Ecto neural progenitor cell (in vitro differentiated cells): Measurements from ENCODE around the gene PHLPP1.

Experiments used
- DNase-seq: peaks from one replicate; pipeline ENCODE4 v3.0.0-alpha.2; 2018; ENCODE audit warnings: low spot score

PHLPP1 gene

GRCh38 chr18:62942578-62942977 is 227.2 kb downstream of the PHLPP1 start:
- DNase-seq, result no peak

DNA sequence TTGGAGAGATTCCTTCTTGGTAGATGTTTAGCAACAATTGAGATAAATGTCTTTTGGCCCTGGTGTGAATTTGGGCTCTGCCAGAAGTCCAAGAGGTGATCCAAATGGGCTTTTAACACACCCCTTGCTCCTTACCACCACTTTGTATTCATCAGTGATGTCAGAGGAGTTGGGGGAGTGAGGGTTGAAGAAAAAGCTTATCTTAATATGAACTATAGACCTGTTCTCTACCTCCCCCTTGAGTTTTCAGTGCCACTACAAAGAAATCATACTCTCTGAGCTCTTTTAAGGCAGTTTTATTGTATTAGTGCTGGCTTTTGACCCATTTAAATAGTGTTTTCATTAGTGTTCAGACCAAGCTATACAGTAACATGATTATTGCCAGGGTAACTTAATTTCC is 229.1 kb downstream of the PHLPP1 start:
- no peak for DNase-seq

GRCh38 chr18:62948788-62949187 is 233.4 kb downstream of the PHLPP1 start:
- no peak for DNase-seq

- no peak for DNase-seq
Observed at GRCh38 chr18:62950246-62950645, 234.9 kb downstream of the PHLPP1 start.

DNA sequence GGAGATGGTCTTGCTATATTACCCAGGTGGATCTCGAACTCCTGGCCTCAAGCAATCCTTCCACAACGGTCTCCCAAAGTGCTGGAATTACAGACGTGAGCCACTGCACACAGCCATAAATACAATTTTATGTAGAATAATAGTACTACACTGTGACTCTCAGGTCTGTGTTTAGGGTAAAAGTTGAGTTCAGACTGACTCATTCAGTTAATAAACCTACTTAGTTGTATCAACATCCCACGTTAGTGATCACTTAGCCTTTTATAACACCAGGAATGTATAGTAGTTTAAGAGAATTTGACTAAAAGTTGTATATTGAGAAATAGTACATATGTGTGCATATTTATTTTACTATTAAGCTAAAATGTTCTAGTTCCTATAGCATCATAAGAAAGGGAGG is 237.5 kb downstream of the PHLPP1 start:
- no peak for DNase-seq

- no peak for DNase-seq
Observed at GRCh38 chr18:62953663-62954062, 238.3 kb downstream of the PHLPP1 start.

GRCh38 chr18:62954366-62954765 is 239.0 kb downstream of the PHLPP1 start:
- no peak for DNase-seq

DNA sequence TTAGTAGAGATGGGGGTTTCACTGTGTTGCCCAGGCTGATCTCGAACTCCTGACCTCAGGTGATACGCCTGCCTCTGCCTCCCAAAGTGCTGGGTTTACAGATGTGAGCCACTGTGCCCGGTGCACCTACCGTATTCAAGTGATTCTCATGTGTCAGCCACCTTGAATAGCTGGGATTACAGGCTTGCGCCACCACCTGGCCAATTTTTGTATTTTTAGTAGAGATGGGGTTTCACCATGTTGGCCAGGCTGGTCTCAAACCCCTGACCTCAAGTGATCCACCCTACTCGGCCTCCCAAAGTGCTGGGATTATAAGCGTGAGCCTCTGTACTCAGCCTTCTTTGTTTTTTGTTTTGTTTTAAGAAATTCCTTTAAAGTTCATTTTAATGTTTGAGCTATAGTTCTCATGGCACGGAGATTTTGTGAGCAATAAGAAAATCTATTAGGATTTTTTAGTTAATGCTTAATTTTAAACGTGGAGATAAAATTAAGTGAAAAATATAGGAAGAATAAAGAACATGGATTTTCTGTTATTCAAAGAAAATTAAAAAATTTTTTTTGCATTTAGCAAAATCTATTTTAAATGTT is 242.6 kb downstream of the PHLPP1 start:
- peak; percentile 55 for DNase-seq

DNA sequence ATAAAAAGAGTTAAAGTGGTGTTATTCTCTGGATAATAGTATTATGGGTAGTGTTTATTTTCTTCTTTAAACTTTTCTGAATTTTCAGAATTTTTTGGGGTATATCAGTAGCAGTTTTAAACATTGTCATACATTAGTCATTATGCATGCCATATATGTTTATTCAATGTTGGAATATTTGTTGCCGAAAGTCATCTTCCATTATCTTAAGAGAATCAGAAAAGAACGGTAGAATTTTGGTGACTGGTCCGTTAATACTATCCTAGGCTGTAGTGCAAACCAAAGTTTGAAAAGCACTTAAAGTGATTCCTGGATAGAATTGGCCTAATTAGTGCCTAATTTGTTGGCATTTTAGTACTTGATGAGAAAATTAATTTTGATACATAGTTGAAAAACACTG is 244.1 kb downstream of the PHLPP1 start:
- DNase-seq, result no peak

- DNase-seq, result no peak
Observed at GRCh38 chr18:62963507-62963906, 248.2 kb downstream of the PHLPP1 start.

- DNase-seq, result no peak
Observed at GRCh38 chr18:62964432-62964831, 249.1 kb downstream of the PHLPP1 start.

DNA sequence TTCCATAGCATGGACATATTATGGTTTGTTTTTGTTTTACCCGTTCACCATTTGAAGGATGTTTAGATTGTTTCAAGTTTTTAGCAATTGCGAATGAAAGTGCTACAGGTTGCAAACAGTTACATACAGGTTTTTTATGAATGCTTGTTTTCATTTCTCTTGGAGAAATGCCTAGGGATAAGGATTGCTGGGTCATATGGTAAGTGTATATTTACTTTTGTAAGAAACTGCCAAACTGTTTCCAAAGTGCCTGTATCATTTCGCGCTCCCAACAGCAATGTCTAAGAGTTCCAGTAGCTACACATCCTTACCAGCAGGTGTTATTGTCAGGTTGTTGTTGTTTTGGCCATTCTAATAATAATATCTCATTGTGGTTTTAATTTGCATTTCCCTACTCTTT is 251.7 kb downstream of the PHLPP1 start:
- DNase-seq, result no peak

DNA sequence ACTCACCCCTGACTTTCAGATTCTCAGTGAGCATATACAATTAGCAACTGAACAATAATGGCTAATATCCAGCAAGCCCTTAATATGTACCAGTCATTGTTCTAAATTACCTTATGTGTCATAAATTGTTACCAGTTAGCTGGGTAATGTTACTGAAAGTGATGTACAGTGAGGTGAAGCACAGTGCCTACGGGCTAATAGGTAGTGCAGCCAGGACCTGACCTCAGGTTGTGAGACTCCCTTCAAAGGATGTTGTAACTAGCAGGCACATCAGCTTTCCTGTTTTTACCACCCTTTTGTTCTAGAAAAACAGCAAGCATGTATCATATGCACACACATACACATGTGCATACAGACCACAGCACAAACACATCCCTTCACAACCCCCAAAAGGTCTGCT is 258.3 kb downstream of the PHLPP1 start:
- no peak for DNase-seq

- DNase-seq, result no peak
Observed at GRCh38 chr18:62974388-62974787, 259.0 kb downstream of the PHLPP1 start.

DNA sequence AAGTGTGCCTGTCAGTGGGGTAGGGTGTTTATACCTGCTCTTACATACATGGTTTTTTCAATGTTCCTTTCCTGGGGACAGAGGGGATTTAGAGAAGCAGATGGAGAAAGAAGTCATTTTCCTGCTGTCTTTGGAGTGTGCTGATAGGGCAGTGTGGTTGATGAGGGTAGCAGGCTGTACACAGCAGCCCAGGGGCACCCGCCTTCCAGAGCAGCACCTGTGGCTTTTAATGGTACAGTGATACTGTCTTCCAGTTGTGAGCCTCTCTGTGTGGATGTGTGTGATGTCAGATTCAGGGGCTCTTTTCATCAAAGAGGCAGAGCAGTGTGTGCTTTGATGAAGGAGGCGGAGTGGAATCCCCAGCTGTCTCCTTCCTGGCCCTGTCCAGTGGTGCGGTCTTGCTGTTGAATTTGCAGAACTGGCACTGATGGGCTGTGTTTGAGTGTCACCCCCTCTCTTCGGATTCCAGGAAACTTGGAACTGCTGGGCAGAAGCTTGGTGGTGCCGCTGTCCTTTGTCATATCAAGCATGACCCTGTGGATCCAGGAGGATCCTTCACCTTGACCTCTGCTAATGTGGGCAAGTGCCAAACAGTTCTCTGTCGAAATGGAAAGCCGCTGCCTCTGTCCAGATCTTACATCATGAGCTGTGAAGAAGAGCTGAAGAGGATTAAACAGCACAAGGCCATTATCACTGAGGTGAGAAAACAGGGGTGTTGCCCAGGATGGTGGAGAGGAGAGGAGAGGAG is 259.8 kb downstream of the PHLPP1 start:
- DNase-seq, result no peak

- DNase-seq, result no peak
Observed at GRCh38 chr18:62975785-62976184, 260.4 kb downstream of the PHLPP1 start.

DNA sequence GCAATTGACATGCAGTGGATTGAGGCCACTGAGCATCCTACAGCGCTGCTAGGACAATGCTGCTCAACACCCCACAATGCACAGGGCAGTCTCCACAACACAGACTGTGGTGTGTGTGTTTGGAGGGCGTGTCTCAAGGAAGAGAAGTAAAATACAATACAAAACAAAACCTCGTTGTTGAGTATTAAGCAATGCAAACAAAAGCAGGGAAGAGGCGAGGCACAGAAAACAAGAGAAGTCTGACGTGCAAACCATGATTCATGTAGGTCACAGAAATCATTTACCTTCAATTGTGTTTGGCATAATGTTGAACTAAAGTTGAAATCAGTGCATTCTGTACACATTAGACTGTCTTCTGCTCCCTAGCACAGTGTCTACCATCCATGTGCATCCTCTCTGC is 260.9 kb downstream of the PHLPP1 start:
- DNase-seq, result no peak

DNA sequence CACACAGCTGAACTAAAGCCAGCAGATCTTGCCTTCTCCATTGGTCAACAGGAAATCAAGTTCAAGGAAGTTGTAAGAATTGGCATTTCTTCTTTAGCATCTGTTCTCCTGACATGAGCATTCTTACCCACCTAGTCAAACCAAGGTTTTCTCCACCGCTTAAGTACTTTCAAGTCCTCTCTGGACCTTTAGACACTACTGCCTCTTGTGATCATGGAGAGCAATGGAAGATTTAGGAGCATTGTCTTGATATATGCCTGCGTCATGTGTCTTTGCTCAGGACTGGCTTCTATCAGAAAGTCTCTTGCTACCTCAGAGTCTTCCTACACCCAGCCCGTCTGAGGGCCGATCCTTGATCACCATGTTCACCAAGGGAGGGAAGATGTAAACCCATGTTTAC is 262.2 kb downstream of the PHLPP1 start:
- no peak for DNase-seq

DNA sequence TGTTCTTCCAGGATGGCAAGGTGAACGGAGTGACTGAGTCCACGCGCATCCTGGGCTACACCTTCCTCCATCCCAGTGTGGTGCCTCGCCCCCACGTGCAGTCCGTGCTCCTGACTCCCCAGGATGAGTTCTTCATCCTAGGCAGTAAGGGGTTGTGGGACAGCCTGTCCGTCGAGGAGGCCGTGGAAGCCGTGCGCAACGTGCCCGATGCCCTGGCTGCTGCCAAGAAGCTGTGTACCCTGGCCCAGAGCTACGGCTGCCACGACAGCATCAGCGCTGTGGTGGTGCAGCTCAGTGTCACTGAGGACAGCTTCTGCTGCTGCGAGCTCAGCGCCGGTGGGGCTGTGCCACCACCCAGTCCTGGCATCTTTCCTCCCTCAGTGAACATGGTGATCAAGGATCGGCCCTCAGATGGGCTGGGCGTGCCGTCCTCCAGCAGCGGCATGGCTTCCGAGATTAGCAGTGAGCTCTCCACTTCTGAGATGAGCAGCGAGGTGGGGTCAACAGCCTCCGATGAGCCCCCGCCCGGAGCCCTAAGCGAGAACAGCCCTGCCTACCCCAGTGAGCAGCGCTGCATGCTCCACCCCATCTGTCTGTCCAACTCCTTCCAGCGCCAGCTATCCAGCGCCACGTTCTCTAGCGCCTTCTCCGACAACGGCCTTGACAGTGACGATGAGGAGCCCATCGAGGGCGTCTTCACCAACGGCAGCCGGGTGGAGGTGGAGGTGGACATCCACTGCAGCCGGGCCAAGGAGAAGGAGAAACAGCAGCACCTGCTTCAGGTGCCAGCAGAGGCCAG is 263.1 kb downstream of the PHLPP1 start:
- DNase-seq, result no peak

DNA sequence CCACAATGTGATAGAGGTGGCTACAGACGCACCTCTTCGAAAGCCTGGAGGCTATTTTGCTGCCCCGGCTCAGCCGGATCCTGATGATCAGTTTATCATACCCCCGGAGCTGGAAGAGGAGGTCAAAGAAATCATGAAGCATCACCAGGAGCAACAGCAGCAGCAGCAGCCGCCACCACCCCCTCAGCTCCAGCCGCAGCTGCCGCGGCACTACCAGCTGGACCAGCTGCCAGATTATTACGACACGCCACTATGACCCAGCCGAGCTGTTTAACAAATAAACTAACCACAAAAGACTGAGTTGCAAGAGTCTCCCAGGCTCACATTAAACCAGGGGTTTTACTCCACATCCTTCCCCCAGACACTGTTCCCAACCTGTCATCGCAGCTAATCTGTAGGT is 263.8 kb downstream of the PHLPP1 start:
- DNase-seq, result peak; percentile 34

DNA sequence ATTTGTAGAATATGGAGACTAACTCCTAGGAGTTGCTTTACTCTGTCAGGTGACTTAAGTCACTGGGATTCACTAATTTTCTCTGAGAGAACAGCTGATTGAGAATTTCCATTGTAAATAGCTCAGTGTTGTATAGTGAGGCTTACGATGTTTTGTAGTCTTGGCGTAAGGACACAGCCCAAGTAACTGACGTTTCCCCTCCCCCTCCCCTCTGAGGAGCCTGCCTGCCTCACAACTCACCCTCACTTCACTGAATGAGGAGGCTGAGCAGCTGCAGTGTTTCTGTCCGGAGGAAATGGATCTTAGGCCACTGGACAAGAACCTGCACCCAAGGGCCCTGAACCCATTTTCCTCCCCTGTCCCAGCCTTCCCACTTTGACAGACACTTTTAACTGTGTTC is 264.6 kb downstream of the PHLPP1 start:
- peak; percentile 42 for DNase-seq

GRCh38 chr18:62981566-62981965 is 266.2 kb downstream of the PHLPP1 start:
- no peak for DNase-seq

GRCh38 chr18:62982600-62983251 is 267.4 kb downstream of the PHLPP1 start:
- peak; percentile 63 for DNase-seq
